Panc1 (cell line): ENCODE results near the gene BHLHA15. TPM values are rescaled to one million over a fixed set of nuclear protein-coding genes. Genes with fewer than 3 reads are reported as not detected.

ENCODE experiments used
- ATAC-seq: fragments of 200-7000 bp; cut with Tn5 transposase; 2 replicates; pipeline ENCODE4 v1.9.1; 2020; ENCODE audit warnings: mild to moderate bottlenecking, moderate library complexity
- BruUV-seq: library from RNA; stranded (reverse); fragments of 400-500 nt; replicated peaks from 2 replicates; lab custom pipeline; 2021; lab: Mats Ljungman, UMichigan
- CTCF ChIA-PET: fragments of 300-600 bp; sonication (Branson Sonifier 250); formaldehyde crosslinking; loops from one replicate; lab custom pipeline; 2022; ENCODE audit warnings: antibody characterized with exemption; lab: Charles Lee
- POLR2A ChIA-PET: fragments of 300-600 bp; sonication (Branson Sonifier 250); formaldehyde crosslinking; loops from one replicate; lab custom pipeline; 2022; ENCODE audit warnings: antibody characterized with exemption; lab: Charles Lee
- DNase-seq: peaks from one replicate; pipeline ENCODE4 v3.0.0-alpha.2; 2010; ENCODE audit warnings: low read depth, low spot score
- H3K27ac ChIP-seq: 2 replicates; pipeline ENCODE4 v1.5.1; 2011; ENCODE audit warnings: mild to moderate bottlenecking, low read length, inconsistent platforms
- H3K27me3 ChIP-seq: fragments of 200-500 bp; sonication (Bioruptor generic); 2 replicates; pipeline ENCODE4 v1.6.0; 2014; ENCODE audit warnings: low read length, inconsistent platforms; ENCODE audit not compliant: control insufficient read depth, insufficient read depth
- H3K36me3 ChIP-seq: fragments of 200-500 bp; sonication (Bioruptor generic); 2 replicates; pipeline ENCODE4 v1.5.1; 2014; ENCODE audit warnings: inconsistent platforms, mild to moderate bottlenecking, low read length, moderate library complexity; ENCODE audit not compliant: control insufficient read depth, insufficient read depth
- H3K4me1 ChIP-seq: 2 replicates; pipeline ENCODE4 v1.5.1; 2011; ENCODE audit warnings: inconsistent platforms, mild to moderate bottlenecking, low read length, moderate library complexity; ENCODE audit not compliant: control insufficient read depth, insufficient read depth
- H3K4me3 ChIP-seq, 2 experiments: 2 replicates each; pipeline ENCODE4 v1.5.1; 2011 to 2012; ENCODE audit warnings: low read depth in 2 of 2, low read length in 2 of 2, mild to moderate bottlenecking in 2 of 2, inconsistent platforms in 1 of 2, moderate library complexity in 1 of 2
- H3K9me3 ChIP-seq: fragments of 200-500 bp; sonication (Bioruptor generic); 2 replicates; pipeline ENCODE4 v1.5.1; 2014; ENCODE audit warnings: low read depth, mild to moderate bottlenecking, inconsistent platforms, low read length, moderate library complexity; ENCODE audit not compliant: control insufficient read depth, insufficient read depth
- CTCF ChIP-seq: fragments of 450-650 bp; IDR thresholded peaks from 2 replicates; pipeline ENCODE4 v1.5.1; 2017; ENCODE audit warnings: mild to moderate bottlenecking
- POLR2AphosphoS5 ChIP-seq: IDR thresholded peaks from 2 replicates; pipeline ENCODE4 v1.6.1; 2012; ENCODE audit warnings: mild to moderate bottlenecking, low read depth, low read length, moderate library complexity
- SIN3A ChIP-seq: IDR thresholded peaks from 2 replicates; pipeline ENCODE4 v1.6.1; 2012; ENCODE audit warnings: low read depth, mild to moderate bottlenecking, low read length, moderate library complexity, borderline replicate concordance; ENCODE audit not compliant: insufficient read depth
- TCF7L2 ChIP-seq: IDR thresholded peaks from 2 replicates; pipeline ENCODE4 v1.6.1; 2011; ENCODE audit warnings: mild to moderate bottlenecking, low read depth, low read length, inconsistent platforms
- in situ Hi-C: cut with HindIII; loops from 2 replicates; pipeline ENCODE4 v1.10.0; 2016; ENCODE audit warnings: low sequenced_read_pairs, low pct_unique_long_range_greater_than_20kb
- intact Hi-C: fragments of 100-400 bp; cut with micrococcal nuclease; formaldehyde crosslinking; loops from one replicate; pipeline ENCODE4 v1.10.0; 2022; ENCODE audit not compliant: unreplicated experiment
- total RNA-seq: library from RNA; stranded (reverse); gene quantifications from one replicate; pipeline ENCODE4 v1.2.1, GENCODE V29; 2021; ENCODE audit not compliant: unreplicated experiment
- TF ChIP-seq, protein P1 (sequence below), 2 experiments: IDR thresholded peaks; 2 replicates each; pipeline ENCODE4 v1.6.1; 2011 to 2012; ENCODE audit warnings: low read depth in 2 of 2, control low read depth in 1 of 2, low read length in 1 of 2, mild to moderate bottlenecking in 1 of 2, moderate library complexity in 1 of 2; ENCODE audit not compliant: insufficient read depth in 1 of 2

The BHLHA15 gene
- total RNA-seq, 1 experiment from 2014 or later, result 0.26 TPM

DNA sequence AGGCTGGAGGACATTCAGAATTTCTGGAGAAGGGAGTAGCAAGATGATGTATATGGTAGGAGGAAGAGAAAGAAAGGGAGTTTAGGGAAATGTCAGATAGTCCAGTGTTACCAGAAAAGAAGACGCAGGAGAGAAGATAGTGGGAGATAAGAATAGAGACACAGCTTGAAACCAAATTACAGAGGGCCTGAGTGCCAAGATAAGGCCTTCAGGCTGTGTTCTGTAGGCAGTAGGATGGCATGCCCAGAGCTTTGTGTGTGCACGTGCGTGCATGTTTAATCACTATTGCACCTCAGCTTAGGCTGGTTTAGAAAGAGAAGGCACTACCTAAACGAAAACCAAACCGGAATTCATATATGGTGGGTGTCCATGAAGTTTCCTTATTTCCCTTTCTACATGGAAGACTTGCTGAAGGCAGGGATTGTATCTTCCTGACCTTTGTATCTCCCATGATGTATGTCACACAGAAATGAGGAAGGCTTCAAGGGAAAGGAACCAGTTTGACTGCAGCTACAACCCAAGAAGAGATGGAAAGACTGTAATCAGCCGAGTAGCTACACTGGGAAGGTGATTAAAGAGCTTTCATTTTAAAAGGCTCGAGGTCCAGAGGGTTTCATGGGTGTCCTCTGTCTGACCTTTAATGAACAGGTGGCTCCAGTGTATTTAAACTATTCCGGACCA lies 35.8 kb upstream of the BHLHA15 start:
- Histone ChIP-seq H3K9me3 (no peaks in the 10 kb centered on the region), H3K36me3 (peaks cover 5% of the 10 kb centered on the region; the same call in 1 of the 2 replicates), H3K4me1 (no peaks in the 10 kb centered on the region), H3K4me3 (no peak overlapping the region), H3K27me3 (no peaks in the 10 kb centered on the region), H3K27ac (no peak overlapping the region)
- BruUV-seq, result no TSS peak
- no peak for TF ChIP-seq POLR2AphosphoS5
- TF ChIP-seq TCF7L2, result no peak
- TF ChIP-seq, protein P1, sequence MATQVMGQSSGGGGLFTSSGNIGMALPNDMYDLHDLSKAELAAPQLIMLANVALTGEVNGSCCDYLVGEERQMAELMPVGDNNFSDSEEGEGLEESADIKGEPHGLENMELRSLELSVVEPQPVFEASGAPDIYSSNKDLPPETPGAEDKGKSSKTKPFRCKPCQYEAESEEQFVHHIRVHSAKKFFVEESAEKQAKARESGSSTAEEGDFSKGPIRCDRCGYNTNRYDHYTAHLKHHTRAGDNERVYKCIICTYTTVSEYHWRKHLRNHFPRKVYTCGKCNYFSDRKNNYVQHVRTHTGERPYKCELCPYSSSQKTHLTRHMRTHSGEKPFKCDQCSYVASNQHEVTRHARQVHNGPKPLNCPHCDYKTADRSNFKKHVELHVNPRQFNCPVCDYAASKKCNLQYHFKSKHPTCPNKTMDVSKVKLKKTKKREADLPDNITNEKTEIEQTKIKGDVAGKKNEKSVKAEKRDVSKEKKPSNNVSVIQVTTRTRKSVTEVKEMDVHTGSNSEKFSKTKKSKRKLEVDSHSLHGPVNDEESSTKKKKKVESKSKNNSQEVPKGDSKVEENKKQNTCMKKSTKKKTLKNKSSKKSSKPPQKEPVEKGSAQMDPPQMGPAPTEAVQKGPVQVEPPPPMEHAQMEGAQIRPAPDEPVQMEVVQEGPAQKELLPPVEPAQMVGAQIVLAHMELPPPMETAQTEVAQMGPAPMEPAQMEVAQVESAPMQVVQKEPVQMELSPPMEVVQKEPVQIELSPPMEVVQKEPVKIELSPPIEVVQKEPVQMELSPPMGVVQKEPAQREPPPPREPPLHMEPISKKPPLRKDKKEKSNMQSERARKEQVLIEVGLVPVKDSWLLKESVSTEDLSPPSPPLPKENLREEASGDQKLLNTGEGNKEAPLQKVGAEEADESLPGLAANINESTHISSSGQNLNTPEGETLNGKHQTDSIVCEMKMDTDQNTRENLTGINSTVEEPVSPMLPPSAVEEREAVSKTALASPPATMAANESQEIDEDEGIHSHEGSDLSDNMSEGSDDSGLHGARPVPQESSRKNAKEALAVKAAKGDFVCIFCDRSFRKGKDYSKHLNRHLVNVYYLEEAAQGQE (IDR thresholded peaks at IDR 0.05; ENCODE audit: insufficient read depth in 1 of 2, low read depth in 2 of 2, low read length in 1 of 2), result no peak
- TF ChIP-seq SIN3A, result no peak
- no peak for TF ChIP-seq CTCF
- intact Hi-C loops, result no loop called here
- CTCF ChIA-PET, result no interaction called here
- ATAC-seq (no peak), DNase-seq (no peak)
- POLR2A ChIA-PET, result no interaction called here
- in situ Hi-C loops, result no loop called here

GRCh38 chr7:98177553-98177952 lies 33.7 kb upstream of the BHLHA15 start:
- Histone ChIP-seq H3K4me1 (no peaks in the 10 kb centered on the region), H3K9me3 (no peaks in the 10 kb centered on the region), H3K36me3 (peaks cover 5% of the 10 kb centered on the region; the same call in 1 of the 2 replicates), H3K4me3 (no peak overlapping the region), H3K27me3 (no peaks in the 10 kb centered on the region), H3K27ac (no peak overlapping the region)
- DNase-seq (no peak), ATAC-seq (no peak)
- no TSS peak for BruUV-seq
- CTCF ChIA-PET, result interaction anchor here (1.7 kb wide), 1 partner anchor 9 kb away, joined by 4 read pairs; no protein-coding TSS in a partner anchor
- POLR2A ChIA-PET, result no interaction called here
- in situ Hi-C loops (no loop called here), intact Hi-C loops (no loop called here)
- TF ChIP-seq, protein P1 (IDR thresholded peaks at IDR 0.05; ENCODE audit: insufficient read depth in 1 of 2, low read depth in 2 of 2, low read length in 1 of 2), result no peak
